22Rv1 (cell line): ENCODE measurements around the gene TIMP2.
"Not testable (repeated sequence)": the region's sequence is repeated elsewhere in the genome, so short reads cannot be mapped to it uniquely, and the experiment has no call there.

ENCODE experiments used
- H3K27ac ChIP-seq: fragments of 450-650 bp; 2 replicates; pipeline ENCODE4 v1.5.1; 2017
- ZFX ChIP-seq: fragments of 450-650 bp; IDR thresholded peaks from 2 replicates; pipeline ENCODE4 v1.6.1; 2017; ENCODE audit warnings: antibody characterized with exemption, borderline replicate concordance
- TF ChIP-seq, protein P1 (sequence below): fragments of 450-650 bp; IDR thresholded peaks from 2 replicates; pipeline ENCODE4 v1.5.1; 2017; ENCODE audit warnings: mild to moderate bottlenecking

Gene TIMP2

DNA sequence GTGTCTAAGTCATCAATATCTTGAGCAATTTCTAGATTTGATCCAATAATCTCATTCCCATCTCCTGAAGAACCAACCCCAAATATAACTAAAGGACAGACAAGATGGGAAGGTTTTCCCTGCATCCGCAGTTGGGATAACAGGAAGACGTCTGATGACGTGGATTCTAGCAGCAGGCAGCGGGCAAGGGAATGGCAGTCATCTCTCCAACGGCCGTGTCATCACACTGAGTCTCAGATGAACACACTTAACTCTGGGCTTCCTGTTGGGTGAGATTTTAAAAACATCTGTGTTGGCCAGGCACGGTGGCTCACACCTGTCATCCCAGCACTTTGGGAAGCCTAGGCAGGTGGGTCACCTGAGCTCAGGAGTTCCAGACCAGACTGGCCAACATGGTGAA lies 20.9 kb upstream of the TIMP2 start:
- no peak for TF ChIP-seq ZFX
- TF ChIP-seq, protein P1, sequence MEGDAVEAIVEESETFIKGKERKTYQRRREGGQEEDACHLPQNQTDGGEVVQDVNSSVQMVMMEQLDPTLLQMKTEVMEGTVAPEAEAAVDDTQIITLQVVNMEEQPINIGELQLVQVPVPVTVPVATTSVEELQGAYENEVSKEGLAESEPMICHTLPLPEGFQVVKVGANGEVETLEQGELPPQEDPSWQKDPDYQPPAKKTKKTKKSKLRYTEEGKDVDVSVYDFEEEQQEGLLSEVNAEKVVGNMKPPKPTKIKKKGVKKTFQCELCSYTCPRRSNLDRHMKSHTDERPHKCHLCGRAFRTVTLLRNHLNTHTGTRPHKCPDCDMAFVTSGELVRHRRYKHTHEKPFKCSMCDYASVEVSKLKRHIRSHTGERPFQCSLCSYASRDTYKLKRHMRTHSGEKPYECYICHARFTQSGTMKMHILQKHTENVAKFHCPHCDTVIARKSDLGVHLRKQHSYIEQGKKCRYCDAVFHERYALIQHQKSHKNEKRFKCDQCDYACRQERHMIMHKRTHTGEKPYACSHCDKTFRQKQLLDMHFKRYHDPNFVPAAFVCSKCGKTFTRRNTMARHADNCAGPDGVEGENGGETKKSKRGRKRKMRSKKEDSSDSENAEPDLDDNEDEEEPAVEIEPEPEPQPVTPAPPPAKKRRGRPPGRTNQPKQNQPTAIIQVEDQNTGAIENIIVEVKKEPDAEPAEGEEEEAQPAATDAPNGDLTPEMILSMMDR, result no peak
- H3K27ac ChIP-seq, result no peak overlapping the region

DNA sequence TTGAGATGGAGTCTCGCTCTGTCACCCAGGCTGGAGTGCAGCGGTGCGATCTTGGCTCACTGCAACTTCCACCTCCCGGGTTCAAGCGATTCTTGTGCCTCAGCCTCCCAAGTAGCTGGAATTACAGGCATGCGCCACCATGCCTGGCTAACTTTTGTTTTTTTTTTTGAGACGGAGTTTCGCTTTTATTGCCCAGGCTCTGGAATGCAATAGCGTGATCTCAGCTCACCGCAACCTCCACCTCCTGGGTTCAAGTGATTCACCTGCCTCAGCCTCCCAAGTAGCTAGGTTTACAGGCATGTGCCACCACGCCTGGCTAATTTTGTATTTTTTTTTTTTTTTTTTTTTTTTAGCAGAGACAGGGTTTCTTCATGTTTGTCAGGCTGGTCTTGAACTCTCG lies 20.3 kb upstream of the TIMP2 start:
- H3K27ac ChIP-seq, result not testable (repeated sequence)

DNA sequence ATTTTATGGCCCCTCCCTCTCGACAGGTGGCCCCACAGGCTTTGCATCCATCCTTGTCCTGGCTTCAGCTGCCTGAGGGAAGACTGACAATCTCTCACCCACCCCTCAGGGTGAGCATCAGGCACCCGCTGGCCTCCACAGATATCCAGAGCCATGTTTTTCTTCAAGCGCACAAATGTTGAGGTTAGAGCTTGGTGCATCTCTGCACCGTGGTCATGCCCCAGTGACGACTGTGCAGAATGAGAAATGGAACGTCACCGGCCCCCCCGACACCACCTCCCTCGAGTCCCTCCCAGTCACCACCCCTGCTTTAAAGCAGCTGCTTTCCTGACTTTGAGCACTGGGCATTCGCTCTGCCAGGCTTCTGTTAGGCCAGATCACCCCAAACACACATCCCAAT lies 19.8 kb upstream of the TIMP2 start:
- no peak for TF ChIP-seq ZFX
- TF ChIP-seq, protein P1, result no peak
- no peak overlapping the region for H3K27ac ChIP-seq

DNA sequence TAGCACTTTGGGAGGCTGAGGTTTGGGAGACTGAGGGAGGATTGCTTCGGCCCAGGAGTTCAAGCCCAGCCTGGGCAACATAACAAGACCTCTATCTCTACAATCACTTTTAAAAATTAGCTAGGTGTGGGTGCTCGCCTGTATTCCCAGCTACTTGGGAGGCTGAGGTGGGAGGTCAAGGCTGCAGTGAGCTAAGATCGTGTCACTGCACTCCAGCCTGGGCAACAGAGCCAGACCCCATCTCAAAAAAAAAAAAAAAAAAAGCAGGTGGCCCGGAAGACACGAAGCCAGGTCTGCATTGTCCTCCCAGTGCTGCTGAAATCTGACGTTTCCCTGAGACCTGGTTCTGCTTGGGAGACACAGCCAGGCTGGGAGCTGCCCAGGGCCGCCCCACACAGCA lies 18.8 kb upstream of the TIMP2 start:
- TF ChIP-seq, protein P1, result no peak
- TF ChIP-seq ZFX, result no peak
- H3K27ac ChIP-seq, result no peak overlapping the region

DNA sequence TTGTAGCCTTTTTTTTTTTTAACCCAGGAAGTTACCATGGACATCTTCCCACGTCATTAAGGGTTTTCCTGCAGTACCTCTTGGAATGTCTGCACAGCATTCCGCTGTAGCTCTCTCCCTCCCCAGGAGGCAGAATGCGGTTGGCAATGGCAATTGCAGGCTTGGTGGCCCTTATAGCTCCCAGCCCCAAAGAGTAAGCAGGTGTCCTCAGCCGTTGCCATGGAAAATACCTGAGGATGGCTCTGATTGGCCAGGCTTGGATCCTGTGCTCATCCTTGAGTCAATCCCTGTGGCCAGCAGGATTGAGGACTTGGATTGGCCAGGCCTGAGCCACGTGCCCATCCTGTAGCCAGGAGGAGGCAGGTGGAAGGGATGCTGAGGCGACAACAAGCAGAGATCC lies 15.5 kb upstream of the TIMP2 start:
- no peak for TF ChIP-seq ZFX
- TF ChIP-seq, protein P1, result no peak
- H3K27ac ChIP-seq, result no peak overlapping the region

DNA sequence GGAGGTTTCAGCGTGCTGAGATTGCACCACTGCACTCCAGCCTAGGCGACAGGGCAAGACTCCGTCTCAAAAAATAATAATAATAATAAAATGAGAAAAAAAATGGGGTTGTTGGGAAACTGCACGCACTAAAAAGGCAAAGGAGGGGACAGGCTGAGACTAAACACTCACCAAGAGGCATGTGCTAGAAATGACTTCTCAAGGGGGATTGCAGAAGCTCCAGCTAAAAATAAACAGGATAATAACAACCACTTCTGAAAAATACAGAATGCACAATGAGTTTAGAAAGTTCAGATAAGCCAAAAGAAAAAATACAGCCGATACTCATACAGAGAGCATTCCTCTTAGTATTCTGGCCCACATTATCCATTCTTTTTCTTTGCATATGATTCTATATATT lies 15.1 kb upstream of the TIMP2 start:
- TF ChIP-seq ZFX, result no peak
- TF ChIP-seq, protein P1, result no peak
- H3K27ac ChIP-seq, result no peak overlapping the region

DNA sequence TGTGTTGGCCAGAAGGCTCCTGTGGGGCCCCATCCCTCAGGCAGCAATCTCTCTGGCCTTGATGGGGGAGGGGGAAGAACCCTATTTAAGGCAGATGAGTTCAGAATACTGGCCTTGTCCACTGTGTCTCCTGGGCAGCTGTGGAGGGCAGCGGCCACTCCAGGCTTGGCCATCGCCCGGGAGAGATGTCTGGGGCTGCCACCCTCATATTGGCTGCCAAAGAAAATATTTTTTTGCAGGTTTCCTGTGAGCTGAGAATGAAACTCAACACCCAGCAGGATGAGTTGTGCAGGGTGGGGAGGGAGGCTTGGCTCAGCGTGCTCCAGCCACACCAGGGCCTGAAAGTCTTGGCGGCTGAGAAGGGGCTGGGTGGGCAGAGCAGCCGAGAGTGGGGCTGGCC lies 14.4 kb upstream of the TIMP2 start:
- TF ChIP-seq, protein P1, result no peak
- TF ChIP-seq ZFX, result no peak
- no peak overlapping the region for H3K27ac ChIP-seq

DNA sequence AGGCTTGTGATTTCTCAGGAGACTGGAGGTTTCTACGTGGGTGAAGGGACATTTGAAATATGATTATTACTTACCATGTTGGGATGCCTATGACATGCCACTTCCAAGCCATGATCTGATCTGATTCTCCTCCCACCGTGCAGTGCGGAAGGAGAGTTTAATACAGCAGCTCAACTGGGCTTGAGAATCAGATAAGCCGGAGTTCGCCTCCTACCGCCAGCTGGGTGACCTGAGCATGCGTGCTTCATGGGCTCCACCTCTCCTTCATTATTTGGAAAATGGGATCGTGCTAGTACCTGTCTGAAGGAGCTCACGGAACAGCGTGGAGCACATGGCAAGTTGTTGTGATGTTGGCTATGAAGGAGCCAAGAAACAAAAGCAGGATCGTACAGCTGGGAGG lies 12.4 kb upstream of the TIMP2 start:
- no peak overlapping the region for H3K27ac ChIP-seq
- TF ChIP-seq, protein P1, result no peak
- TF ChIP-seq ZFX, result no peak
